HCT116 (cell line): Measurements from ENCODE around the gene CHRDL1. TPM values are rescaled to one million over a fixed set of nuclear protein-coding genes. Genes with fewer than 3 reads are reported as not detected.

Source experiments
- ATAC-seq: fragments of 200-7000 bp; cut with Tn5 transposase; 2 replicates; pipeline ENCODE4 v1.9.1; 2020; ENCODE audit warnings: mild to moderate bottlenecking, moderate library complexity
- BruUV-seq: library from RNA; stranded (reverse); fragments of 400-500 nt; replicated peaks from 2 replicates; lab custom pipeline; 2021; lab: Mats Ljungman, UMichigan
- CTCF ChIA-PET: fragments of 300-600 bp; sonication (Branson Sonifier 250); formaldehyde crosslinking; loops from one replicate; lab custom pipeline; 2021; ENCODE audit warnings: antibody characterized with exemption; lab: Charles Lee
- POLR2A ChIA-PET: fragments of 300-600, 350-600 bp; sonication (Branson Sonifier 250); formaldehyde crosslinking; loops from one replicate; lab custom pipeline; 2021; ENCODE audit warnings: antibody characterized with exemption; lab: Charles Lee
- RAD21 ChIA-PET, 2 experiments: fragments of 300-600 bp; sonication (Branson Sonifier 250); formaldehyde crosslinking; loops; one replicate each; lab custom pipeline; 2023; ENCODE audit warnings: low total read pairs in 2 of 2; ENCODE audit not compliant: uncharacterized antibody in 2 of 2, unreplicated experiment in 2 of 2, low non-redundant PET in 1 of 2; lab: Charles Lee
- DNase-seq: peaks from one replicate; pipeline ENCODE4 v3.0.0-alpha.2; 2010; ENCODE audit warnings: low read depth, low spot score
- H2AFZ ChIP-seq: fragments of 200-600 bp; shearing (Covaris generic), sonication (generic); 2 replicates; pipeline ENCODE4 v1.6.1; 2017; ENCODE audit warnings: low read depth, mixed run types, mixed read lengths, antibody characterized with exemption, low read length; ENCODE audit not compliant: poor library complexity, severe bottlenecking
- H3K27ac ChIP-seq: 2 replicates; pipeline ENCODE4 v1.5.1; 2012; ENCODE audit warnings: low read depth, low read length
- H3K27me3 ChIP-seq: fragments of 200-600 bp; sonication (generic); 2 replicates; pipeline ENCODE4 v1.6.1; 2016; ENCODE audit warnings: mixed run types, low read length, mixed read lengths; ENCODE audit not compliant: insufficient read depth
- H3K36me3 ChIP-seq, 2 experiments: fragments of 200-500 bp in 1 of 2; fragments of 200-600 bp in 1 of 2; sonication (Bioruptor generic) in 1 of 2; sonication (generic) in 1 of 2; 2 replicates each; pipeline versions ENCODE4 v1.5.1 to v1.6.1; 2014 to 2016; ENCODE audit warnings: low read length in 2 of 2, inconsistent platforms in 1 of 2, mixed read lengths in 1 of 2, mixed run types in 1 of 2; ENCODE audit not compliant: insufficient read depth in 2 of 2, control insufficient read depth in 1 of 2
- H3K4me1 ChIP-seq, 2 experiments: fragments of 200-600 bp in 1 of 2; sonication (generic) in 1 of 2; 2 replicates each; pipeline versions ENCODE4 v1.5.1 to v1.6.1; 2012 to 2017; ENCODE audit warnings: low read length in 2 of 2, inconsistent platforms in 1 of 2, mild to moderate bottlenecking in 1 of 2, mixed read lengths in 1 of 2, mixed run types in 1 of 2, moderate library complexity in 1 of 2; ENCODE audit not compliant: insufficient read depth in 2 of 2, control insufficient read depth in 1 of 2
- H3K4me2 ChIP-seq: fragments of 200-600 bp; sonication (generic); 2 replicates; pipeline ENCODE4 v1.6.1; 2017; ENCODE audit warnings: mixed run types, low read length, mixed read lengths
- H3K4me3 ChIP-seq, 2 experiments: fragments of 200-600 bp in 1 of 2; sonication (generic) in 1 of 2; replicated peaks in 1 of 2; 2 replicates each; pipeline ENCODE4 v1.5.1; 2011 to 2016; ENCODE audit warnings: low read length in 2 of 2, control low read depth in 1 of 2, low read depth in 1 of 2, mild to moderate bottlenecking in 1 of 2, mixed read lengths in 1 of 2, mixed run types in 1 of 2
- H3K79me2 ChIP-seq: fragments of 200-600 bp; sonication (generic); 2 replicates; pipeline ENCODE4 v1.6.1; 2017; ENCODE audit warnings: mild to moderate bottlenecking, mixed run types, low read length, moderate library complexity, mixed read lengths; ENCODE audit not compliant: insufficient read depth
- H3K9ac ChIP-seq: fragments of 200-600 bp; sonication (generic); 2 replicates; pipeline ENCODE4 v1.6.1; 2016; ENCODE audit warnings: low read length, mixed read lengths
- H3K9me2 ChIP-seq: fragments of 200-600 bp; sonication (generic), shearing (Covaris generic); 2 replicates; pipeline ENCODE4 v1.6.1; 2017; ENCODE audit warnings: mixed run types, mild to moderate bottlenecking, moderate library complexity; ENCODE audit not compliant: insufficient read depth
- H3K9me3 ChIP-seq, 2 experiments: fragments of 200-500 bp in 1 of 2; fragments of 200-600 bp in 1 of 2; sonication (Bioruptor generic) in 1 of 2; sonication (generic) in 1 of 2; 2 replicates each; pipeline ENCODE4 v1.6.1; 2014 to 2017; ENCODE audit warnings: low read length in 2 of 2, mixed read lengths in 2 of 2, inconsistent platforms in 1 of 2, low read depth in 1 of 2, mild to moderate bottlenecking in 1 of 2, mixed run types in 1 of 2, moderate library complexity in 1 of 2; ENCODE audit not compliant: control insufficient read depth in 1 of 2, insufficient read depth in 1 of 2
- H4K20me1 ChIP-seq: fragments of 200-600 bp; sonication (generic), shearing (Covaris generic); 2 replicates; pipeline ENCODE4 v1.6.1; 2017; ENCODE audit warnings: mixed run types, mild to moderate bottlenecking, moderate library complexity; ENCODE audit not compliant: insufficient read depth
- ATF3 ChIP-seq: IDR thresholded peaks from 2 replicates; pipeline ENCODE4 v1.6.1; 2012
- EGR1 ChIP-seq: IDR thresholded peaks from 2 replicates; pipeline ENCODE4 v1.6.1; 2012; ENCODE audit warnings: low read depth
- ELF1 ChIP-seq: IDR thresholded peaks from 2 replicates; pipeline ENCODE4 v1.6.1; 2012; ENCODE audit warnings: low read depth, borderline replicate concordance
- EZH2 ChIP-seq: fragments of 200-600 bp; sonication (generic); IDR thresholded peaks from 2 replicates; pipeline ENCODE4 v1.6.1; 2017; ENCODE audit warnings: antibody characterized with exemption, mixed run types
- POLR2A ChIP-seq: IDR thresholded peaks from 2 replicates; pipeline ENCODE4 v1.7.0; 2011; ENCODE audit warnings: borderline replicate concordance; ENCODE audit not compliant: insufficient read depth, insufficient read length; ENCODE audit errors: extremely low read depth
- RAD21 ChIP-seq: IDR thresholded peaks from 2 replicates; pipeline ENCODE4 v1.6.1; 2012; ENCODE audit warnings: low read depth, mild to moderate bottlenecking
- SRF ChIP-seq: IDR thresholded peaks from 2 replicates; pipeline ENCODE4 v1.6.1; 2012; ENCODE audit warnings: low read depth
- YY1 ChIP-seq: IDR thresholded peaks from 2 replicates; pipeline ENCODE4 v1.6.1; 2011; ENCODE audit warnings: low read length, low read depth, moderate library complexity, mild to moderate bottlenecking; ENCODE audit not compliant: insufficient replicate concordance; ENCODE audit errors: extremely low read depth
- ZBTB33 ChIP-seq: IDR thresholded peaks from 2 replicates; pipeline ENCODE4 v1.6.1; 2011; ENCODE audit warnings: mild to moderate bottlenecking, low read length, moderate library complexity; ENCODE audit not compliant: insufficient replicate concordance; ENCODE audit errors: extremely low read depth
- ZNF274 ChIP-seq: fragments of 200-500 bp; sonication (Bioruptor generic); IDR thresholded peaks from 2 replicates; pipeline ENCODE4 v1.6.1; 2014; ENCODE audit warnings: mild to moderate bottlenecking, low read depth, low read length, inconsistent platforms
- intact Hi-C: fragments of 100-400 bp; cut with micrococcal nuclease; formaldehyde crosslinking; loops from 2 replicates; pipeline ENCODE4 v1.10.0; 2022
- total RNA-seq: library from RNA; stranded (reverse); gene quantifications from one replicate; pipeline ENCODE4 v1.2.1, GENCODE V29; 2021; ENCODE audit not compliant: unreplicated experiment

CHRDL1 gene
- total RNA-seq, 1 experiment from 2014 or later = 0.05 TPM

- Histone ChIP-seq H3K4me2 (no peak overlapping the region), H2AFZ (no peak overlapping the region), H4K20me1 (no peaks in the 10 kb centered on the region), H3K79me2 (no peaks in the 10 kb centered on the region), H3K9me2 (no peaks in the 10 kb centered on the region), H3K27me3 (no peaks in the 10 kb centered on the region), H3K4me3 (no peak overlapping the region), H3K27ac (no peak overlapping the region), H3K4me1 (no peaks in the 10 kb centered on the region), H3K36me3 (no peaks in the 10 kb centered on the region), H3K9me3 (no peaks in the 10 kb centered on the region), H3K9ac (no peak overlapping the region)
- CTCF ChIA-PET = no interaction called here
- ATAC-seq (no peak), DNase-seq (no peak)
- intact Hi-C loops = no loop called here
- BruUV-seq = no TSS peak
- POLR2A ChIA-PET = no interaction called here
- no peak for TF ChIP-seq ZNF274
- no peak for TF ChIP-seq SRF
- no peak for TF ChIP-seq EGR1
- TF ChIP-seq POLR2A = no peak
- no peak for TF ChIP-seq RAD21
- TF ChIP-seq ATF3 = no peak
- no peak for TF ChIP-seq ZBTB33
- TF ChIP-seq EZH2 = no peak
- no peak for TF ChIP-seq YY1
- no peak for TF ChIP-seq ELF1
- RAD21 ChIA-PET = no interaction called here
Observed at GRCh38 chrX:110758781-110759422, 36.7 kb downstream of the CHRDL1 start.
